Measurements from ENCODE around the gene CACNA2D2. TPM values are rescaled to one million over a fixed set of nuclear protein-coding genes. Genes with fewer than 3 reads are reported as not detected.

Gene CACNA2D2
- total RNA-seq, 1 donor from 2014 or later = 4.3 TPM

DNA sequence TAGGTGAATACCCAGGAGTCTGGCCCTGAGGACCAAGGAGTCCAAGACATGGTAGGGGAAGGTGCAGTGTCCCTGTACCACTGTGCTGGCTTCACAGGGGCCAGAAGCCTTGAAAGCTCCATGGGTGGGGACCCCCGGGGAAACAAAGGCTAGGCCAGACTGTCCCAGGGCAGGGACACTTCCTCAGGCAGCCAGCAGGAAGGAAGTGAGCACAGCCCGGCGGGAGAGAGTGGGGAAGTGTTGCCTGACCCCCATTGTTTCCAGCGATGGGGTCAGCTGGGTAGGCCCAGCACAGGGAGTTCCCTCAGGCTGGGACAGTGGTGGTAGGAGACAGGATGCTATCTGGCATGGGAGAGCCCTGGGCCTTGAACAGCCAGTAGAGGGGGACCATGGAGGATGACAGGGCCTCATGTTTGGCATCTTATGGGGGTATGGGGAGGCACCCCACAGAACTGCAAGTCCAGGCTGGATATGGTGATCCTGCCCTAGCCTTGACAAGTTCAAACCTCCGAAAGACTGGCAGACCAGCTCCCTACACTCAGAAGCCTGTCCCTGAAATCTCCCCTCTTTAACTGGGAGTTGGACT is 179.7 kb downstream of the CACNA2D2 start:
- Histone ChIP-seq H4K20me1 (ENCODE audit: low read depth) (peaks cover 34% of the 10 kb centered on the region), H3K4me1 (peaks cover 37% of the 10 kb centered on the region), H3K27ac (no peak overlapping the region), H3K79me2 (ENCODE audit: low read depth) (peaks cover 38% of the 10 kb centered on the region), H2AFZ (replicated peaks) (no peak overlapping the region), H3K9ac (no peak overlapping the region), H3K9me3 (ENCODE audit: low read depth) (no peaks in the 10 kb centered on the region), H3F3A (ENCODE audit: low read depth) (peaks cover 40% of the 10 kb centered on the region), H3K4me2 (no peak overlapping the region), H3K4me3 (no peak overlapping the region), H3K27me3 (no peaks in the 10 kb centered on the region), H3K36me3 (no peaks in the 10 kb centered on the region)
- Mint-ChIP-seq H3K27ac (no peak overlapping the region), H3K4me1 (peaks cover 55% of the 10 kb centered on the region), H3K36me3 (peaks cover 12% of the 10 kb centered on the region), H3K27me3 (ENCODE audit: insufficient read depth, low read depth) (peaks cover 4% of the 10 kb centered on the region), H3K9me3 (no peaks in the 10 kb centered on the region), H3K4me3 (no peak overlapping the region)
- no peak for TF ChIP-seq CTCF (IDR thresholded peaks at IDR 0.05)
- TF ChIP-seq EZH2phosphoT487 (IDR thresholded peaks at IDR 0.05) = no peak
- TF ChIP-seq EZH2 (IDR thresholded peaks at IDR 0.05) = no peak
- no peak for DNase-seq (ENCODE audit: low spot score)

DNA sequence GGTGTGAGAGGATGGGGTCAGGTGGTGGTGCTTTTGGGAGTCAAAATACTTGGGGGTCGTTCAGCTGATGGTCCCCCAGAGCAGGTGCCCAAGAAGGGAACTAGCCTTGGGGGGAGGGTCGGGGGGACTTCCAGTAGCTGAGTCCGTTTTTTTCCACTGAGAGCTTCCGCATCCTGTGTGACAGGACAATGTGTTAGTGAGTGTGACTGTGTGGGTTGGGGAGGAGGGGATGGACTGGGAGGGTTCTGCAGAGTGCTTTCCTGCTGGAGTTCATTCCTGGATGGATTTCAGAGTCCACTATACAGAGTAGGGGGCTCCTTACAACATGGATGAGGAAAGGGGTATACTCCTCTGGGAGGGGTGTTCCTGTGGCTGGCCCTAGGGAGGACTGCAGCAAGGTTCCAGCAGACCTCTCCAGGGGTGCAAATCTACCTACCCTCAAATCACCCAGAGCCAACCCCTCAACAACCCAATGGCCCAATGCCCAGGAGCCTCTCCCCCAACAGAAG is 180.3 kb downstream of the CACNA2D2 start:
- Histone ChIP-seq H3K4me2 (no peak overlapping the region), H3K27me3 (no peaks in the 10 kb centered on the region), H3K9me3 (ENCODE audit: low read depth) (no peaks in the 10 kb centered on the region), H3K9ac (no peak overlapping the region), H3K4me3 (no peak overlapping the region), H3K27ac (no peak overlapping the region), H4K20me1 (ENCODE audit: low read depth) (peaks cover 36% of the 10 kb centered on the region), H3K79me2 (ENCODE audit: low read depth) (peaks cover 44% of the 10 kb centered on the region), H3F3A (ENCODE audit: low read depth) (peaks cover 35% of the 10 kb centered on the region), H3K4me1 (peaks cover 34% of the 10 kb centered on the region), H3K36me3 (no peaks in the 10 kb centered on the region), H2AFZ (replicated peaks) (no peak overlapping the region)
- H3K27me3 Mint-ChIP-seq (ENCODE audit: insufficient read depth, low read depth) = peaks cover 4% of the 10 kb centered on the region
- peak overlapping the region; percentile 88 for H3K4me3 Mint-ChIP-seq
- DNase-seq (ENCODE audit: low spot score) = no peak
- peaks cover 16% of the 10 kb centered on the region for H3K36me3 Mint-ChIP-seq
- TF ChIP-seq CTCF (IDR thresholded peaks at IDR 0.05) (no peak), EZH2 (IDR thresholded peaks at IDR 0.05) (no peak), EZH2phosphoT487 (IDR thresholded peaks at IDR 0.05) (no peak)
- no peaks in the 10 kb centered on the region for H3K9me3 Mint-ChIP-seq
- H3K4me1 Mint-ChIP-seq = peaks cover 54% of the 10 kb centered on the region
- peak overlapping the region; percentile 53 for H3K27ac Mint-ChIP-seq

DNA sequence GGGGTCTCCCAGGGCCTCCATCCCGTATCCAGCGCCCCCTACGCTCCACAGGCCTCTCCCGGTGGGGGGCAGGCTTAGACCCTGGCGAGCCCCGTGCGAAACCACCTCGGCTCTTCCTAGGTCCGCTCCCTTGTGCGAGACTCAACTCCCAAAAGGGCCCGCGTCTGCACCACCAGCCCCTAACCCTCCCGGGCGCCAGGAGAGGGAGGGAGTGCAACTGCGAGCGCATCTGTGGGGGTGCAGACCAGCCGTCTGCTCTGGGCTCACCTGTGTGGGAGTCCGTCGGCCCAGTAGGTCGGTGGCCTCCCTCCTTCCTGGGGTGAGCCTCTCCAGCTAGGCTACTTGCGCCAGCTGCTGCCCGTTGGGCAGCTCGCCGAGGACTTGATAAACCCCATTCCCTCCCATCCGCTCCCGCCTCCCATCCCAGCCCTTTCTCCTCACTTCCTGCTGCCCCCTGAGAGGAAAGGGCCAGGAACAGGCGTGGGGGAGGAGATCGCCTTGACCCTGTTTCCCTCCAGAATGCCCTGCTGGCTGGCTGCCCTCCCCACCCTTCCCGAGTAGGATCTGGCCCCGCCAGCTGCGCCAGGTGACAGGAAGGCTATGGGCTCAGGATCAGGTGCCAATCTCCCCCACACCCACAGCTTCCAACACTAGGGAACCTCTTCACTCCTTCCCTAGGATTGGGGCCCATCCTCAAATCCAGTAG is 180.9 kb downstream of the CACNA2D2 start, which contains the start of gene HYAL2:
TSS of gene HYAL2 (minus strand) at position 360 of the 706 bp plus-strand sequence. CDS start 2,256 bp downstream, outside the sequence.
- peaks cover 46% of the 10 kb centered on the region for H3K79me2 ChIP-seq (ENCODE audit: low read depth)
- TF ChIP-seq EZH2phosphoT487 (IDR thresholded peaks at IDR 0.05) (no peak), EZH2 (IDR thresholded peaks at IDR 0.05) (no peak), CTCF (IDR thresholded peaks at IDR 0.05) (no peak)
- peak; percentile 61 for DNase-seq (ENCODE audit: low spot score)

More for the DNA sequence above, 180.9 kb downstream of the CACNA2D2 start, which contains the start of gene HYAL2:
- no peaks in the 10 kb centered on the region for H3K27me3 ChIP-seq
- H3K9me3 ChIP-seq (ENCODE audit: low read depth) = no peaks in the 10 kb centered on the region
- Mint-ChIP-seq H3K27ac (peak within 1 kb of the TSS; percentile 100), H3K27me3 (ENCODE audit: insufficient read depth, low read depth) (peaks cover 4% of the 10 kb centered on the region), H3K36me3 (peaks cover 17% of the 10 kb centered on the region), H3K4me1 (peaks cover 51% of the 10 kb centered on the region), H3K4me3 (peak within 1 kb of the TSS; percentile 88), H3K9me3 (no peaks in the 10 kb centered on the region)
- H2AFZ ChIP-seq (replicated peaks) = peak within 1 kb of the TSS; percentile 95
- H3K36me3 ChIP-seq = no peaks in the 10 kb centered on the region
- peaks cover 34% of the 10 kb centered on the region for H3K4me1 ChIP-seq
- H3K9ac ChIP-seq = peak within 1 kb of the TSS; percentile 91
- H3F3A ChIP-seq (ENCODE audit: low read depth) = peaks cover 35% of the 10 kb centered on the region
- peak within 1 kb of the TSS; percentile 99 for H3K27ac ChIP-seq
- H3K4me3 ChIP-seq = peak within 1 kb of the TSS; percentile 84
- peak within 1 kb of the TSS; percentile 88 for H3K4me2 ChIP-seq
- H4K20me1 ChIP-seq (ENCODE audit: low read depth) = peaks cover 40% of the 10 kb centered on the region

Data from neural progenitor cell (in vitro differentiated cells).